Ovary (tissue), 3 donors: ENCODE results near the gene VPS13C.

Source experiments
- EP300 ChIP-seq: sonication (generic); formaldehyde crosslinking; IDR thresholded peaks from one replicate; pipeline ENCODE4 v1.6.1; 2017; ENCODE audit warnings: antibody characterized with exemption
- POLR2A ChIP-seq: fragments of 450-650 bp; IDR thresholded peaks from one replicate; pipeline ENCODE4 v1.6.1; 2017; ENCODE audit warnings: antibody characterized with exemption, mild to moderate bottlenecking, moderate library complexity
- TF ChIP-seq, protein P1 (sequence below), 3 donors: fragments of 450-650 bp in 2 of 3; fragments of 200-600 bp in 1 of 3; IDR thresholded peaks; one replicate each; pipeline versions ENCODE4 v1.5.1 to v1.8.0; 2016 to 2022; ENCODE audit warnings: antibody characterized with exemption in 3 of 3, mild to moderate bottlenecking in 1 of 3
- donor health status: DM: no; HTN: no; CAD: no.

DNA sequence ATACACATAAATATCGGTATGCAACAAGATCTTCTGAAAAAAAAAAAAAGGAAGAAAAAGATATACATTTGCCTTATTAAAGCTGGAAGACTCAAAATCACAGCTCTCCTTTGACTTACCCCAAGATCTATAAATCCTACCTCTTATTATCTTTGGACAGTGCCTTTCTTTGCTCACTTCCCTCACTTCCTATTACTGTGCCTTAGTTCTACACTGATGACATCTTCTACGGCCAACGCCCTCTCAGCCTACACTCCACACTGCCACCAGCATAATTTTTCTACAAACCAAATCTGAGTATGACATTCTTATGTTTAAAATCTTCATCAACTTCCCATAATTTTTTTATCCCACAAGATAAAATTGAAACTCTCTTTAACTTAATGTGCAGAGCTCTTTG is 137.1 kb downstream of the VPS13C start:
- TF ChIP-seq EP300 (no peak), POLR2A (no peak)
- TF ChIP-seq, protein P1, sequence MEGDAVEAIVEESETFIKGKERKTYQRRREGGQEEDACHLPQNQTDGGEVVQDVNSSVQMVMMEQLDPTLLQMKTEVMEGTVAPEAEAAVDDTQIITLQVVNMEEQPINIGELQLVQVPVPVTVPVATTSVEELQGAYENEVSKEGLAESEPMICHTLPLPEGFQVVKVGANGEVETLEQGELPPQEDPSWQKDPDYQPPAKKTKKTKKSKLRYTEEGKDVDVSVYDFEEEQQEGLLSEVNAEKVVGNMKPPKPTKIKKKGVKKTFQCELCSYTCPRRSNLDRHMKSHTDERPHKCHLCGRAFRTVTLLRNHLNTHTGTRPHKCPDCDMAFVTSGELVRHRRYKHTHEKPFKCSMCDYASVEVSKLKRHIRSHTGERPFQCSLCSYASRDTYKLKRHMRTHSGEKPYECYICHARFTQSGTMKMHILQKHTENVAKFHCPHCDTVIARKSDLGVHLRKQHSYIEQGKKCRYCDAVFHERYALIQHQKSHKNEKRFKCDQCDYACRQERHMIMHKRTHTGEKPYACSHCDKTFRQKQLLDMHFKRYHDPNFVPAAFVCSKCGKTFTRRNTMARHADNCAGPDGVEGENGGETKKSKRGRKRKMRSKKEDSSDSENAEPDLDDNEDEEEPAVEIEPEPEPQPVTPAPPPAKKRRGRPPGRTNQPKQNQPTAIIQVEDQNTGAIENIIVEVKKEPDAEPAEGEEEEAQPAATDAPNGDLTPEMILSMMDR (IDR thresholded peaks at IDR 0.05) = no peak
